ENCODE measurements around the gene TTC7B.

DNA sequence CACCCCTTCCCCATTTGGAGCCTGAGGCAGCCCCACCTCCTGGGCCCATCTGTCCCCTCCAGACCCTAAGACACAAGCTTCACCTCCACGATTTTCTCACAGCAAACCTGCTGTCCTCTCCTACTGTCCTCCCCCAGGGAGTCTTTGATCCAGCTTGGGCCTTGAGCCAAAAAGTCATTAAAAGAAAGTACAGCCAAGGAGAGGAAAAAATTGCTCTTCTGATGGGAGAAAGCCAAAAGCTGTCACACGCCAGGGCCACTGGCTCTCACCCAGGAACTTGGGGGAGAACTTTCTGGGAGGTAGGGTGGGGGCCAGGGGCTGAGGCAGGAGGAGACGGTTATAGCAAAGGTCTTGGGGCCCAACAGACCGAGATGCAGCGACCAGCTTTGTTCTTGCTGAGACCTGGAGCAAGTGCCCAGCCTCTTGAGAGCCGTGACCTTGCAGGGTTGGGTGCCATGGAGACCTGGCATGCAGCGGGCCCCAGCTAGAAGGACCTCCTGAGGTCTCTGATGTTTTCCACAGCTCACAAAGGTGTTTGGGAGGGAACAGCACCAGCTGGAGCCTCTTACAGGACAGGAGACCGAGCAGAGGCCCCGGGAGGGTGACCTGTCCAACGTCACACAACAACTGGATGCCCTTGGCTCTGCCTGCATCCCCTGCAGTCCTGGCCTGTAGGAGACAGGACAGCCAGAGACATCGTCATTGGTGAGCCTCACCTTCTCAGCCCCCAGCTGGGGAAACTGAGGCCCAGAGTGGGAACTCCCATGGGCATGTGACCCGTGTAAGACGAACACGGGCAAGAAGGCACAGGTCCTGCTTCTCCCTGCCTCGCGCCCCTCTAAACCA is 294.9 kb downstream of the TTC7B start:
- TF ChIP-seq SUZ12 (IDR thresholded peaks at IDR 0.05; ENCODE audit: extremely low read depth, insufficient read depth, insufficient read length) (no peak), YY1 (IDR thresholded peaks at IDR 0.05; ENCODE audit: insufficient read depth, insufficient read length) (no peak), ZNF274 (IDR thresholded peaks at IDR 0.05; ENCODE audit: low read depth, low read length) (no peak)

Measured in NT2/D1 (cell line).